Spinal cord (tissue), 10 donors: ENCODE results near the gene BOLA1. TPM values are rescaled to one million over a fixed set of nuclear protein-coding genes. Genes with fewer than 3 reads are reported as not detected.
A peak's percentile ranks its signal among the peaks of the same experiment; 100 is the strongest.

Experiments
- DNase-seq, 6 donors: peaks; one replicate each; pipeline versions ENCODE4 v3.0.0 to v3.0.0-alpha.2; 2013 to 2015; ENCODE audit warnings: low spot score in 6 of 6, low read depth in 4 of 6
- H3K27ac ChIP-seq: one replicate; pipeline ENCODE4 v1.5.1; 2013; ENCODE audit warnings: low read depth, low read length, control low read depth
- H3K27me3 ChIP-seq: one replicate; pipeline ENCODE4 v1.6.1; 2013; ENCODE audit warnings: low read length; ENCODE audit not compliant: control insufficient read depth, insufficient read depth
- H3K36me3 ChIP-seq: one replicate; pipeline ENCODE4 v1.6.1; 2013; ENCODE audit warnings: low read length; ENCODE audit not compliant: control insufficient read depth, insufficient read depth
- H3K4me1 ChIP-seq: one replicate; pipeline ENCODE4 v1.6.1; 2013; ENCODE audit warnings: low read length; ENCODE audit not compliant: control insufficient read depth, insufficient read depth
- H3K4me3 ChIP-seq: one replicate; pipeline ENCODE4 v1.5.1; 2013; ENCODE audit warnings: low read depth, low read length, control low read depth
- H3K9me3 ChIP-seq: one replicate; pipeline ENCODE4 v1.6.1; 2013; ENCODE audit warnings: low read length; ENCODE audit not compliant: control insufficient read depth, insufficient read depth
- WGBS: methylation state at CpG from one replicate; pipeline ENCODE4 v1.1.5; 2013; ENCODE audit warnings: missing lambda C conversion rate; ENCODE audit not compliant: insufficient coverage; 5-methylcytosine and 5-hydroxymethylcytosine counted together
- polyA plus RNA-seq, 2 donors: library from polyadenylated mRNA; unstranded; fragments of 120-200 nt; gene quantifications; one replicate each; pipeline ENCODE4 v1.2.1, GENCODE V29; 2013; ENCODE audit not compliant: insufficient read length in 2 of 2
- total RNA-seq, 2 donors: library from RNA; depleted of rRNA in 1 of 2; stranded (reverse); fragments of 120-200 nt in 1 of 2; fragments of >200 nt in 1 of 2; gene quantifications; one replicate each; pipeline versions ENCODE4 v1.2.3 to v1.2.4, GENCODE V29; 2013 to 2014
- donor health status: healthy.

Gene BOLA1
- total and polyA plus RNA-seq, 4 donors = 10.7 to 31.0 (median 24.9) TPM

DNA sequence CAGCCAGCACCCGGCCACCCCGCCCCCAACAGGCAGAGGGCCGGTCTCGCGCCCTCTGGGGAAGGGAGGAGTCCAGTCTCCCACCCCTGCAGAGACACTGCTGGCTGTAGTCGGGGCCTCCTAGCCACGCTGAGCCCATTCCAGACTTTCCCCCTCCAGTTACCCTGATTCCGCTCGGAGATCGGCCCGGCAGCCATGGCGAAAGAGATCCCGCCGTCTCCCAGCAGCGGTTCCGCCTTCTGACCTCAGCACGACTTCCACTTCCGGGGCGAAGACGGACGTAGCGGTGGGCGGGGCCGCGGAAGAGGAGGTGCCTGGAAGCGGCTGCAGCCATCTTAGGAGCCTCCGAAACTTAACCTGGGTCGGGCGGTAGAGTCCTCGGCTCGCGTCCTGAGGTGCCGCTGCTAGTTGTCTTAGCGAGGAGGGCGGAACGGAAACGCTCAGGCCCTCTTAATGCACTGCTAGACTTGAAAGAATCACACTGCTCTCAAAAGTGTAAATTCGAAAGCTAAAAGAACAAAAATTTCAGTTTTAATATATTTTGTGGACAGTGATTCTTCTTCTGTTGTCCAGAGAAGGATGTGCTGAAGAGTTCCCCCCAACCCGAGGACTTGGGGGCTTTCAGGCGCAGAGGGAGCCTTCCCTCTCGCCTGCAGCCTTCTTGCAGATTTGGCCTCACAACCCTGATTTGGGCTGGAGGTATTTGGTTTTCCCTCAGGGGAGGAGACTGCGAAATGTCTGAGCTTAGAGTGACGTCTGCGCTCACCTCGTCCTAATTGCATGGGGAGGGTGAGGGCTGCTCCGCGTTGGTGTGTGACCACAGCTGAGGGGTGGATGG, 28.4 kb downstream of the BOLA1 start, which contains the start of gene SF3B4:
SF3B4 (minus strand) TSS at position 241 of the 838 bp plus-strand sequence; CDS start at position 197, 44 bp downstream.
- peaks cover 34% of the 10 kb centered on the region for H3K36me3 ChIP-seq
- peaks cover 18% of the 10 kb centered on the region for H3K4me1 ChIP-seq
- 0% methylated on average over 44 of the region's 47 CpGs for WGBS
- peak within 1 kb of the TSS; percentile 94 for H3K4me3 ChIP-seq
- DNase-seq = peak; percentile 82 to 98 (median 91)
- H3K9me3 ChIP-seq = no peaks in the 10 kb centered on the region
- H3K27ac ChIP-seq = peak within 1 kb of the TSS; percentile 98
- no peaks in the 10 kb centered on the region for H3K27me3 ChIP-seq

- DNase-seq = no peak
- no peaks in the 10 kb centered on the region for H3K9me3 ChIP-seq
- no CpG with 5 or more reads among the region's 1 CpG for WGBS
These were observed 29.0 kb downstream of the BOLA1 start for GRCh38 chr1:149928401-149928724.

GRCh38 chr1:149929856-149930255, 30.5 kb downstream of the BOLA1 start:
- no peak for DNase-seq
- no peaks in the 10 kb centered on the region for H3K9me3 ChIP-seq
- H3K27me3 ChIP-seq = no peaks in the 10 kb centered on the region
- H3K4me1 ChIP-seq = peaks cover 18% of the 10 kb centered on the region
- no peak overlapping the region for H3K4me3 ChIP-seq
- WGBS = 100% methylated on average over 1 of the region's 2 CpGs
- peaks cover 28% of the 10 kb centered on the region for H3K36me3 ChIP-seq
- H3K27ac ChIP-seq = no peak overlapping the region

More at GRCh38 chr1:149928401-149928724, 29.0 kb downstream of the BOLA1 start:
- Histone ChIP-seq H3K4me3 (peak overlapping the region; percentile 94), H3K27ac (peak overlapping the region; percentile 98), H3K4me1 (peaks cover 18% of the 10 kb centered on the region), H3K36me3 (peaks cover 33% of the 10 kb centered on the region), H3K27me3 (no peaks in the 10 kb centered on the region)

DNA sequence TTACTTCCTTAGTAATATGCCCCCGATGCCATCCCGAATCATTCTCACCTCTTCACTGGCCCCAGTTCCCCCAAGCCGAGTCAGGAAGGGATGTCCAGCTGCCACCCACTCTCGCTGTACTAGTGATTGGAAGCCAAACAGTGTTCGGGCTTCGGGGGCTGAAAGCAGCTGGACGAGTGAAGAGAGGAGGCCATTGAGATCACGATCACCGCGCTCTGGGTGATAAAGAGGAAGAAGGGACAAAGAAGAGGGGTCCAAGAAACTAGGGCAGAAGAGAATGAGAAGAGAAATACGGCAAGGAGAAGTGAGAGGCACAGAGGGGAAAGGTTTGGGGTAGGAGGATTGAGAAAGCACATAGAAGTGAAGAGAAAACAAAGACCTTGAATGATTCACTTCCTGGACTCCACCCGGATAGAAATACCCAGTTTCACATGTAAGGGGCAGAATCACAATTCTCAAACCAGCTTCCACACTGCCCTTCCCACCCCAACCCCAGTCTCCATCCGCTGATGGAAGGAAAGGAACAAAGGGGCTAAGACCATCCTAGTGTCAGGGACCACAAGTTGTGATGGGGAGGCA, 31.9 kb downstream of the BOLA1 start:
- H3K4me3 ChIP-seq = no peak overlapping the region
- peaks cover 18% of the 10 kb centered on the region for H3K4me1 ChIP-seq
- no peaks in the 10 kb centered on the region for H3K9me3 ChIP-seq
- H3K27ac ChIP-seq = no peak overlapping the region
- 80% methylated on average over 9 of the region's 13 CpGs for WGBS
- H3K36me3 ChIP-seq = peaks cover 14% of the 10 kb centered on the region
- DNase-seq = no peak
- no peaks in the 10 kb centered on the region for H3K27me3 ChIP-seq

- WGBS = 94% methylated on average over 4 of the region's 8 CpGs
- peaks cover 17% of the 10 kb centered on the region for H3K4me1 ChIP-seq
- no peaks in the 10 kb centered on the region for H3K27me3 ChIP-seq
- peaks cover 12% of the 10 kb centered on the region for H3K36me3 ChIP-seq
- H3K9me3 ChIP-seq = no peaks in the 10 kb centered on the region
- no peak overlapping the region for H3K27ac ChIP-seq
- H3K4me3 ChIP-seq = no peak overlapping the region
- no peak for DNase-seq
These were observed 33.1 kb downstream of the BOLA1 start for GRCh38 chr1:149932474-149932873.

- WGBS = 90% methylated on average over 2 of the region's 4 CpGs
- Histone ChIP-seq H3K9me3 (no peaks in the 10 kb centered on the region), H3K4me3 (no peak overlapping the region), H3K27me3 (no peaks in the 10 kb centered on the region), H3K36me3 (peaks cover 12% of the 10 kb centered on the region), H3K27ac (no peak overlapping the region), H3K4me1 (peaks cover 18% of the 10 kb centered on the region)
- DNase-seq = no peak
These were observed 33.8 kb downstream of the BOLA1 start for GRCh38 chr1:149933208-149933607.

- H3K4me1 ChIP-seq = peaks cover 16% of the 10 kb centered on the region
These were observed 35.0 kb downstream of the BOLA1 start for GRCh38 chr1:149934356-149934755.

DNA sequence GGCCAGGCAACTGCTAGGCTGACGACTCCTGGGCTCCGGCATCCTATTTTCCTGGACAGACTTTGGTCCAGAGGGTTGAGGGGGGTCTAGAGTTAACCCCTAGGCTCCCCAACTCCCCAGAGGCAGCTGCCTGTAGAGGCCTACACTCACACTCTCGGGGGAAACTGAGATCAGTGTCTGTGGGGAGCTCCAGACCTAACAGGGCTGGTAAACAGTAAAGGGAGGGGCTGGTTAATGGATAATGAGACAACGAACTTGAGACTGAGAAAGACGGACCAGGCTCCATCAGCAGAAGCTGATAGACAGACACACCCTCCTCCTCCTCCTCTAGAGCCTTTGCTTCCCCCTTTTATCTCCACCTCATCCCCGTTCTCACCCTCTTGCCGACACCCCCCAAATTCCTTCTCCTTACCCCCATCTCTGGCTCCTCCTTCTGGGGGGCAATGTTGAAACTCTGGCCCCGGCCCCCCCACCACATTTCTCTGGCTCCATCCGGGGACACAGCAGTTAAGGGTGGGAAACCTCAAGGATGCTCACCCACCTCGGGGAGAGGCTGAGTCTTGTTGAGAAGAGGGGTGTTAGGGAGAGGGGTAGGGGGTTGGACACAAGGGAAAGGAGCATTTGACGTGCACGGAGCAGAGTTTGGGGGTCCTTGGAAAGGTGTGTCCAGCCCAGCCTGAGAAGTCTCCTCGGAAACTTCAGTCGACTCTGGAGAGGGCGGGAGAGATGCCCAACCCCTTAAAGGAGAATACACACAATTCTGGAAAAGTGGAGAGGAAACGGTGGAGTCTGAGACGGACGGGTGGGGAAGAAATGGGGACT, 37.0 kb downstream of the BOLA1 start, which contains the start of gene MTMR11:
MTMR11 (minus strand) TSS at position 710 of the 822 bp plus-strand sequence; CDS start at position 478, 232 bp downstream.
- no peaks in the 10 kb centered on the region for H3K9me3 ChIP-seq
- peak within 1 kb of the TSS; percentile 77 for H3K4me3 ChIP-seq
- peaks cover 16% of the 10 kb centered on the region for H3K4me1 ChIP-seq
- WGBS = 6% methylated on average over 5 of the region's 18 CpGs
- no peaks in the 10 kb centered on the region for H3K27me3 ChIP-seq
- peak in 2 of 6 donors; percentile 17 to 64 for DNase-seq
- peaks cover 9% of the 10 kb centered on the region for H3K36me3 ChIP-seq
- H3K27ac ChIP-seq = peak within 1 kb of the TSS; percentile 16

More at GRCh38 chr1:149934356-149934755, 35.0 kb downstream of the BOLA1 start:
- Histone ChIP-seq H3K27me3 (no peaks in the 10 kb centered on the region), H3K27ac (no peak overlapping the region), H3K4me3 (no peak overlapping the region), H3K9me3 (no peaks in the 10 kb centered on the region), H3K36me3 (peaks cover 12% of the 10 kb centered on the region)
- WGBS = 100% methylated on average over 2 of the region's 2 CpGs
- DNase-seq = no peak

GRCh38 chr1:149936992-149937705, 37.8 kb downstream of the BOLA1 start:
- H3K36me3 ChIP-seq = peaks cover 9% of the 10 kb centered on the region
- DNase-seq = peak in 1 of 6 donors; percentile 8
- H3K27me3 ChIP-seq = no peaks in the 10 kb centered on the region
- H3K27ac ChIP-seq = peak overlapping the region; percentile 16
- WGBS = 2% methylated on average over 4 of the region's 8 CpGs
- H3K9me3 ChIP-seq = no peaks in the 10 kb centered on the region
- peak overlapping the region; percentile 77 for H3K4me3 ChIP-seq
- H3K4me1 ChIP-seq = peaks cover 16% of the 10 kb centered on the region
